CD1c-positive myeloid dendritic cell (primary cell): Measurements from ENCODE around the gene EGFR.

Experiments
- DNase-seq: peaks from one replicate; pipeline ENCODE4 v3.0.0-alpha.2; 2016; ENCODE audit errors: extremely low spot score

Gene EGFR

DNA sequence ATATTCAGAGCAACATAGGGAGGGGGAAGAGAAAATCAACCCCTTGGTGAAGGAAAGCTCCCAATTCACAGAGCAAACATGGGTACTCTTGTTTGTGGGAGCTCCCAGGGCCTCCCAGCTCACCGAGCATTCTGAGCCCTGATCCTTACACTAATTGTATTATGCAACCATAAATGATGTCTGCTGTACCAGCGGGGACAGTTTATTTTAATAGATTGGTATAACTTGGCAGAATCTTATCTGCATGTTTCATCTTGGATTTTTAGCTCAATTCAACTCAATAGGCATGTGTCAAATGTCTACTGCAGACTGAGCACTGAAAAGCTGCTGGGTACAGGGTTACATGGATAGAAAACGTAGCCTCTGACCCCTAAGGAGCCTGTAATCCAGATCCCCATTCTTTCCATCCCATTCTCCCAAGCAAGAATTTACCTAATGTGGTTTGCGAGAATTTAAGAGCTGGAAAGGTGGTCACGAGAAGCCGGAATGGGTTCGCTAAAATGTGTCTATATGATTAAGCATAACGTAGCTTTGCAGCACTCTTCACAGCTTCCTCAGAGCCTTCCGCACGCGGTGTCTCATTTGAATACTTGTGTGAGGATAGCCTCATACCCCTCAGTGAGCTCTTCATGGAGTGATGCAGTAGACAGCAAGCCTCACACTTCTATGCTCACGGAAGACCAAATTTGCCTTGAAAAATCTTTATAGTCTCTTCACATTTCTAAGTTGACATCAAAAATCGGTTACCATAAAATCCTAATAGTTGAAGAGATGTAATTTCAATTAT is 18.3 kb downstream of the EGFR start:
- no peak for DNase-seq

GRCh38 chr7:55043691-55044370 is 25.0 kb downstream of the EGFR start:
- no peak for DNase-seq

- DNase-seq, result no peak
Measured at GRCh38 chr7:55044371-55044717, 25.5 kb downstream of the EGFR start.

- DNase-seq, result no peak
Measured at GRCh38 chr7:55044791-55045190, 26.0 kb downstream of the EGFR start.

DNA sequence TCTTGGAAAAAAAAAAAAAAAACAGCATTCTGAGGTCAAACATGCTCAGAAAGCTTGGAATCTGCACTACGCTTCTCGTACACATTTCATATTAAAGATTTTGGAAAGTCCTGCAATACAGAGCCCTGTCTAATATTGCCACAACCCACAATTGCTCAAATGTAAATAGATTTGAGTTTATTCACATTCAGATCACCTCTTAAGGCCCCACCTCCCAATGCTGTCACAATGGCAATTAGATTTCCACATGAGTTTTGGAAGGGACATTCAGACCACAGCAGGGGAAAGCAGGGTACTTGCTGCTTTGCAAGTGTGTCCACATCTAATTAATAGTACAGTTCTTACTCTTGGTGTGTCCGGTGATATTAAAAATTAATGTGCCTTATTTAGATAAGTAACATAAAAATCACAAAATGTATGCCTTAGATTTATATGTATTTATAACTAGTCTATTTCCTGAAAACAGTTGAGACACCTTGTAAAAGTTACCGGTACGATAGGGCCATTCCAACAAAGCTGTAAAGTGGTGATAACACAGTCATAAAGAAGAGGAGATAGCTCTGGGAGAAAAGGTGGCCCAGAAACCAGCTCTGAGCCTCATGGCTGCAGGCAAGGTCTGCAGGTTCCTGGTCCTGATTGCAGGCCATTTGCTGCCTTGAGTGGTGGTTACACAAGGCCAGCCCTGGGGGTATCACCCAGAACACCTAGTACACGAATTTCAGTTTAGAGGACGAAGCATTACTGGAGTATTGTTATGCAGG is 27.9 kb downstream of the EGFR start:
- DNase-seq, result no peak

GRCh38 chr7:55048221-55048859 is 29.5 kb downstream of the EGFR start:
- no peak for DNase-seq

GRCh38 chr7:55050281-55050680 is 31.5 kb downstream of the EGFR start:
- DNase-seq, result no peak

- no peak for DNase-seq
Measured at GRCh38 chr7:55052081-55052480, 33.3 kb downstream of the EGFR start.

DNA sequence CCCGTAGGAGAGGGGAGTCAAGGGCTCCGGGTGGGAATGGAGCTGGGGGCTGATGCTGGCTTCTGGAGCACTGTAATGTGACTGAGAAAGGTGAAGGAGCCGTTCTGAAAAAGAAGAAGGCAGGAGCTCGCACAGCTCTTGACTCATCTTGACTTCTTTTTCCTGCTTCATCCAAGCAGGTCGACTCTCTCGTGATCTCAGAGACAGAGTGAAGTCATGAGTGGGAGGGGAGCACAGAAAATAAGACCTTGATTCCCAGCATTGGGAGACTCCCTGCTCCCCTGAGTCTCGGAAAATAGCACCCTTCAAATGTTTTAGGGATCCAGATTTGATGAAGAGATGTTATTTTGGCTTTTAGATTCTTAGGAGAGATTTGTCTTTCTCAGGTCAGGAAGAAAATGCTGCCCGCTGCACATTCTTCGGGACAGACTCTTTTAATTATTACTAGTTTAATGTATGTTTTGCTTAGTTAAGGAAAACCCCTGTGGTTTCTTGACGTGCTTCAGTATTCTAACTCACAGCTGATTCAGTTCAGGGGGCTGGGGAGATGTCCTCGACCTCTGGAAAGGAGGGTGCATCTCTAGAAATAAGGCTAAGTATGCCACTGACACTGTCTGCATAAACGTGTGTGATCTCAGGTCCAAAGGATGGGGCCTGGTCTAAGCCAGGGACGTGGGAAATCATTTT is 34.1 kb downstream of the EGFR start:
- no peak for DNase-seq

GRCh38 chr7:55053651-55054571 is 35.1 kb downstream of the EGFR start:
- DNase-seq, result no peak

DNA sequence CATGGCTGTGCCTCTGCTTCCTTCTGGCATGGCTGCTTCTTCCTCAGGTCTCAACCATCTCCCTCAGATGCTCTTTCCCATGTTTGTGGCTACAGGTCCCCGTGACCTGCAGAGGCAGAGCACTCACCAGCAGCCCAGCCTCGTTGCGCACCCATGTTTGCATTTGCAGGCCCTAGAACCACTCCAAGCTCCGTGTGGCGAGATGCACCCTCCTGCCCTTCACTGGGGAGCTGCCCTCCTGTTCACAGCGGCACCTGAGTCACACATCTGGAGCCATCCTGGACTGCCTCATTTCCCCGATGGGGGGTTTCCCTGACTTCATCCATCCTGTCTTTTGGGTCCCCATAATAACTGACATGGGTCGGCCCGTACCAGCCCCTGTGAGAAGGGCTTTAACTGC is 35.9 kb downstream of the EGFR start:
- no peak for DNase-seq

DNA sequence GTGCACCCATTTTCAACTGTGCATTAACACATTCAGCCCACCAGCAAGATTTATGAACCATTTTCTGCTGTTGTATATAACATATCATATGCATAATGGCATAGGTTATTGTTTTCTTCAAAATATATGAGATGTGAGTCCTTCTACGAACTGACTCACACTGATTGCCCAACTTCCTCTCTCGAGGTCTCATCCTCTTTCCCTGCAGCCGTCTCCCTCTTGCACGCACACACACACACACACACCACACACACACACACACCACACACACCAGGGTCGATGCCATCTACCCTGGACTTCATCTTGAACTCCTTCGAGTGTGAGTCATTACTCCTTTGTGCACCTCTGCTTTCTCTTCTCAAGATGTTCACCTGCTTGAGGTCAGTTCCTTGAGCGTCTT is 36.7 kb downstream of the EGFR start:
- DNase-seq, result no peak

DNA sequence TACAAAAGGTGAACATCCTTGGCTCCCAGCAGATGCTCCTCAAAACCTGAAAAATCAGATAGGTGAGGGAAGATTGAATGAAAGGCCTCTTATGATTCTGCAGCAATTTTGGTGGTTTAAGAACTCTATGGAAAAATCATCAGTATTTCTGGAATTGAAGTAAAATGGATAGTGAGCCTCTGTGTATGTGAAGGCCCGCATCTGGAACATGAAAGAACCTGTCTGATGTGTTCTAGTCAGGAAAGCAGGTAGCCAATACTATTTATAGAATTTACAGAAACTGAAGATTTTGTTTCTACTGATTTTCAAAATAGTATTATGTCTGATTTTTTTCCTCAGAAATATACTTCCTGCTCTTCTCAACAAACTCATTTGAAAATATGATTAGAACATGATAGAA is 37.3 kb downstream of the EGFR start:
- no peak for DNase-seq

- no peak for DNase-seq
Measured at GRCh38 chr7:55056577-55057480, 38.0 kb downstream of the EGFR start.

- DNase-seq, result no peak
Measured at GRCh38 chr7:55058314-55058713, 39.5 kb downstream of the EGFR start.

DNA sequence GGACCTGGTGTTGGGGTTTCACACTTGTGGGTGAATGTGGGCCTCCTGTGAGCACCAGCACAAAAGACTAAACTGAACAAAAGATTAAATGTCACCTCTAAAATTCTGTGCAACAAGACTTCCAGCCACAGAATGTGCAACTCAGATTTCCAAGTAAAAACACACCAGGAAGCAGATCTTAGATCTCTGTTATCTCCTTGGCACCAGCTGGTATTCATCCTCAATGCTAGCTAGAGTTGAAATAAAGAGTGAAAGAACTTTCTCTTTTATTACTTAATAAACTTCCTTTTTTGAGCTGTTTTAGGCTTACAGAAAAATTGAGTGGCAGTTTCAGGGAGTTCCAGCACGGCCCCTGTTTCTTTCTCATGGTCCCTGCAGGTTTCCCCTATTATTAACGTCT is 40.2 kb downstream of the EGFR start:
- no peak for DNase-seq

GRCh38 chr7:55060085-55060484 is 41.3 kb downstream of the EGFR start:
- no peak for DNase-seq

DNA sequence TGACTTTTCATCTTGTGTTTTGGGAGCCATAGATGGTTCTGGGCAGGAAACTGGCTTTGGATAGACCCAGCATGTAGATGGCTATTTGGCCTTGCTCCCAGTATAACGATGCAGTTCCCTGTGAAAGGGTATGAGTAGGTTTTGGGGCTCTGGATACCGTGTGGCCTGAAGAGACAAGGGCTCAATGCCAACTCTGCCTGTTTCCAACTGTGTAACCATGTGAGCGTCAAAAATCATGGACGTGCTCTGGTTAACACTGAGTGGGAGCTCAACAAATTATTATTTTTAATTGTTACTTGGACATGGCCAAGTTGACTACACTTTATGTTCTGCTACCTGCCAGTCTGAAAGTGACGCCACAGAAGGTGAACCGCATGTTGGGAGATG is 41.8 kb downstream of the EGFR start:
- no peak for DNase-seq

- DNase-seq, result no peak
Measured at GRCh38 chr7:55061726-55062499, 43.1 kb downstream of the EGFR start.
